ENCODE results near the gene FAM72B.
"Not testable (repeated sequence)": the region's sequence is repeated elsewhere in the genome, so short reads cannot be mapped to it uniquely, and the experiment has no call there.

FAM72B gene

DNA sequence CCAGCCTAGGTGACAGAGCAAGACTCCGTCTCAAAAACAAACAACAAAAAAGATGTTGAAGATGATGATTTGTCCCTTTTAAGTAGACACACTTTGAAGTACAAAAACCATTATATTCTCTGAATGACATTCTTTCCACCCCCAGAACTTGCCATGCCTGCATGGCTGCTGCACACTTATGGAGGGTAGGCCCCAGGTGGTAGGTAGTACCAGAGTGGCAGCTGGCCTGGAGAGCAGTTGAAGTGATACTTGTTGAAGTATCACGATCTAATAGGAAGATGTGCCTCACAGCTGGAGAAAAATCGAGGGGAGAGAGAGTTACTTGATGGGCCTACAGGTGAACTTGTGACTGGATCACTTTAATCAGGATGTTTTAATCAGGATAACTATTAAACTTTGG lies 15.6 kb upstream of the FAM72B start:
- not testable (repeated sequence) for DNase-seq

DNA sequence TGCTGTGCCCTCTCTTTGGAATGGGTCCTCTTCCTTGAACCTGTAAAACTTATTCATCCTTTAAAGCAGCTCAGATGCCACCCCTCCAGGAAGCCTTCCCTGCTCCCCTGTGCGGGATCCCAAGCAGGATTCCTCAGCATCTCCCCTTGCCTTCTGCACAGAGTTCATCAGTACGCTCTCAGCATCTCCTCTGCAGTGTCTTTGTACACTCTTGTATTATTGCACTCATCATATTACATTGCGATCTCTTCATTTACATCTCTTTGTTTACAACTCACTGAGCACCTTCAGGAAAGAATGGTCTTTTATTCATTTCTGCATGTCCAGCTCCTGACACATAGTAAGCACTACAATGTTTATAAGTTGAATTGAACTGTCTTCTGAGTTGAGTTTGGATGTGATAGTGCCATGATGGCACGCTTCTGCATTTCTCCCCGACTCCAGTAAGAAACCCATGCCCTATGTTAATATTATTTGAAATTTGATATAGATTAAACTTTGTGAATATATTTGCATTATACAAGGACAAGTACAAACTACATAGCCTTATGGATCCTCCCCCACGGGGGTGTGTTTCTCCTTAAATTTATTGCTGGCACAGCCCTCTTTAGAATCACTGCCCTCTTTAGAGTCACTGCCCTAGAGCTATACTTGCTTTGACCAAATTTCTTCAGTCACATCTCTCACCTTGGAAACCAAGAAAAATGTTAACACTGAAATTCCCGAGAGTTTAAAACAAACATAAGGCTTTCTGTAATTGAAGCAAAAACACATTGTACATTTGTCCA lies 13.1 kb upstream of the FAM72B start:
- DNase-seq = not testable (repeated sequence)

DNA sequence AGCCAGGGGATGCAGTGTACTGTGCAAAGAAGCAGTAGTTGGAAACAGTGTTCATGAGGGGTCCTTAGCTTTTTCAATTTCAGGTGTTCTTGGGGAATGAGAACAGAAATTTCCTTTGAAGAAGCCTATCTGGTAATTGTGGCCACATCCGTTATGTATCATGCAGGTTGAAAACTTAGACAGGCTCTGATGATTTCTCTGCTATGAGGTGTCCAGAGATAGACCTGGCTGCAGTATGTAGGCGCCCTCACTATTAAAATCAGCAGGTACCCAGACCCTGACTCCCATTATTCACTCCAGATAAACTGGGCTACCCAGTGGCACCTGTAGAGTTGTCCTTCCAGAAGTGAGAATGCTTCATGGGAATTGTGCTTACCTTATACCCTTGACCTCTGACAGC lies 8.4 kb upstream of the FAM72B start:
- not testable (repeated sequence) for DNase-seq

DNA sequence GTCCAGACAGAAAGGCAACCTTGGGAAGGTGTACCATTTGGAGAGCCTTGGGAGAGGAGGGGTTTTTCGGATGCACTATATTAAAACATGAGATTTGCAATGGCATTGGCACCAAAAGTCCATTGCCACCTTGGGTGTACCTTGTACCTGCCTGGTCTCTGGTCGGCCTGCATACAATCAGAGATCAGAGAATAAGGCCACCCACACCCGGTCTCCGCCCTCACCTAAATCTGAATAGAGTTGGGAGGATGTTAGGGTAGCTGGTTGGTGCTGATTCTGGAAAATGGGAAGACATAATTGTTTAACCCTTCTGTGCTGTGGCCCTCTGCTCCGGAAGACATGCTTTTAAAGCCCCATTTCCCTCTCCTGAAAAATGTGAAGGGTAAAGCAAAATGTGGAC lies 3.8 kb upstream of the FAM72B start:
- not testable (repeated sequence) for DNase-seq

DNA sequence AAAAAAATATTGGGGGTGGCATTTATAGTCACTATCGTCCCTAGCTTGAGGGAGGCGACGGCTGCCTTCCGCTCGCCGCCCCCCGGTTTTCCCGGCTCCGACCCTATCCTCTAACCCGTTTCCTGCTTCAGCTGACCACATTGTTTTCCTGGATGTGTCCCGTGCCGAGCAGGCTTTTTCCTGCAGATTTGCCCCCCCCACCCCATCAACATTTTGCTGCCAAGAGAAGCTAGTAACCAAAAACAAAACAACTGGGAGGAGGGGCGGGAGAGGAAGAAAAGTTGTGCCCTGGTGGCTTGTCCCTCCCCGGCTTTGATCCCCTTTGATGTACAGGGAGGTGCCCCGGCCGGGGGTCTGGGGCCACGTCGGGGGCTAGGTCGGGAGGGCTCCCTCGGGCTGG lies 2.1 kb upstream of the FAM72B start:
- DNase-seq = not testable (repeated sequence)

DNA sequence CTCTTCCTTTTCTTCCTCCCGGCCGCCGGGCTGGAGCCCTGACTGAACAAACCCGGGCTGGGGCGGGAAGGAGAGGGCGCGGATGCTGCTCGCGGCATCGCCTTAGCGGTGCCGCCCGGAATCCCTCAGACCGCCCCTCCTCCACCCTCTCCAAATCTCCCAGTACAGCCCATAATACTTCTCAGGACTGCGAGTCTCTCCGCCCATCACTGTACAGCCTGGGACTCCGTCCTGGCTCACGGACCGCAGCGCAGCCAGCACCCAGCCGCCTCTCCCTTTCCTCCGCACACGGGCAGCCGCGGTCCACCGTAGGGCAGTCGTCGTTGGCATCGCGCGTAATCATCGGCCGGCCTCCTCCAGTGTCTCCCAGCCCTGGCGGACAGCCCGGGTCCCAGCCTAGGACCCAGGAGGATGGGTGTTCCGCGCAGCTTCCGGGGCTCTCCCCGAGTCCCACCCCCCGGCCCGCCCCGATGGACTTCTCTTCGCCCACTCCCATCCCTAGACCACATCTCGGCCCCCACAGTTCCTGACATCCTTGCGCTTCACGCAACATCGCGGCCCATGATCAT lies 1.1 kb upstream of the FAM72B start:
- not testable (repeated sequence) for DNase-seq

DNA sequence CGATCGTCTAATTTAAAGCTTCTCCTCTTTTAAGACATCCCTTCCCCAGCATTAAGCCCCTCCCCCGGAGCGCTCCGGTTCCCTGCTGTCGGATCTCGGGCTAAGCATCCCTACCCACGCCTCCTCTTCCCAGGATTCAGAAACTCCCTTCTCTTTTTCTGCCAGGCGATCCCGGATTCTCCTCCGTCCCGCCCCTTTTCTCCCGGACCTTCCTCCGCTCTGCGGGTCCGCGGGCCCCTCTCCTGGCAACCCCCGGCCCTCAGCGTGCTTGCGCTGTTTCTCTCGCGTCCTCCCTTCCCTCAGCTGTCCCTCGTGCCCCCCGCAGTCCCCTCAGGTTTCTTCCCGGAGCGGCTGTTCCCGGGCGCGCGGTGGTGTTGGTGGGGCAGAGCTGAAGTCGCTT lies 273 bp downstream of the FAM72B start:
- DNase-seq = not testable (repeated sequence)

DNA sequence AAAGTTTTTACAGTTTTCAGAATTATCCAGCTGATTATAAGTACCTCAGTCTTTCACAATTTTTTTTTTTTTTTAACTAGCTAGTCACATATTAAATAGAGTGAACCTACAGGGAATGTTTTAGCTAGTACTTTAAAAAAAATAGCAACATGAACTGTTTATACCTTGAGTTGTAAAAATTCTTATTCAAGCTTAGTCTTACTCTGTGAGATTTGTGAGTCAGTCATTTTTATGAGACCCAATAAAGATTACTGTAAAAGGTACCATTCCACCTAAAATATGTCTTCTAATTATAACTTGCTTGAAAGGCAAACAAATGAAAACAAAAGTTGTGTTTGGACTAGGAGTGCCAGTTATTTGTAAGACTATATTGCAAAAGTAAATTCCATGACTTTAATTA lies 5.9 kb downstream of the FAM72B start:
- DNase-seq = not testable (repeated sequence)

DNA sequence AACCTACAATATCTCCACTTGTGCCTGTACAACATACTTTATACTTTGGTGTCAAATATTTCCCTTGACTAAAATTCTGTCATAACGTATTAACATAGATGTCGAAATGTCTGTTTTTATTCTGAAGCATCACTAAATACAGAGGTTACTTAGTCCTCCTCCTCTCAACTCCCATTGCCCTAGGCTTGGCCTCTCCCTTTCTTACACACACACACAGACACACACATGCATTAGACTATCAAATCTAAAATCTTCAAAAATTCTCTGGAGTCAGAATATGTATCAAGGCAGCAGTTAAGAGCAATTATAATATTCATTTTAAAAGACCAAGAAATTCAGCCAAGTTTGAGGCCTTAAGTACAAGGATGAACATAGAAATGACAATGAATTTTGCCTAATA lies 7.5 kb downstream of the FAM72B start:
- not testable (repeated sequence) for DNase-seq

DNA sequence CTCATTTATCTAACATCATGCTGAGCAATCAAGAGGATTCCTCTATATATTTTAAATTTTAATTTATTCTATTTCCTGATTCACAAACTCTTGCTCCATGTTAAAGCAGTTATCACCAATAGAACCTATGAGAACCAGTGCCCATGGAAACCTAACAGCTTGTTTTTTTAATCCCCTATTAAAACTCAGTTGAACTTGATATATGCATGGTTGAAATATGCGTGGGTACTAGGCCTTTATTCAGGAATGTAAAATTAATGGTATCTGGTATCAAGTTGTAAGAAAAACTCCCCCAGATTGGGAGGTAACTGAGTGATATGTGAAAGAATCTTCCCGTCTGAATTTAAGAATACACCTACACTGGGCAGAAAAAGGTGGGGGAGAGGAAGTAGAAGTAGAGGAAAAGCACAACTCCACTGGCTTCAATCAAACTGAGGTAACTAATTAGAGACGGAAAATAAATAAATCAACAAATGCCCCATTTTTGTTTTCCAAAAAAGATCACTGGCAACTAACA lies 15.9 kb downstream of the FAM72B start:
- DNase-seq = not testable (repeated sequence)

DNA sequence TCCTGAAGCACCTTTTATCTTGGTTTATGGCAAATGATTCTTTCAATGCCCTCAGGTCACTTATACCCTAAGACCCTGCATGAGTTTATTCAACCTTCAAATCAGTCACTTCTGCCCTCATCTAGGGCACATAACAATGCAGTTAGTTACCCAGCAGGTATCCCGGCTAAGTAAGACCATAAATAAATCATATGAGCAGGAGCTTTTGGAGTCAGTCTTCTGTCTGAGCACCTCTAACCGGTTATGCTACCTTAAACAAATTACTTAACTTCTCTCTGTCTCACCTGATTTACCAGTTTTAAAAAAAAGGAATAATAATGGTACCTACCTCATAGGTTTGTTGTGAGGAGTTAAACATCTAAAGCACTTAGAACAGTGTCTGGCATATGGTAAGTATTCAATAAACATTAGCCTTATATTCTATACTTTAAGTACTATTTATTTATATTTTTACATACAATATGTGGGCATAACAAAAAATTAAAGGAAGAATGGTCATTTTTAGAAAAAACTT lies 16.9 kb downstream of the FAM72B start:
- not testable (repeated sequence) for DNase-seq

DNA sequence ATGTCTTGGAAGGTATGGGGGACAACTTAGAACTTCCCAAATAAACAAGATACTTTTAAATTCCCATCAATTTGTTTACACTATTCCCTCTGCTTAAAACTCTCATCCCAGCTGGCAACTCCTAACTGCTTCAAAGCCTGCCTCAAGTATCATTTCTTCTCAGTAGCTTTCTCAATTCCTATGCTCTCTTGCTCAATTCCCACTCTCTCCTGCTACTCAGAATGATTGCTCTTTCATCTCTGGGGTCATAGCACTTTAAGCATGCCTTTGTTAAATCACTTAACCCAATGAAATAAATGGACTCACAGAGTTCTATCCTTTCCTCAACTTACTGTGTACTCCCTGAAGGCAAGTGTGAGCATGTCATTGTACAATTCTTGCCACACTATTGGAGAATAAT lies 18.8 kb downstream of the FAM72B start:
- not testable (repeated sequence) for DNase-seq

DNA sequence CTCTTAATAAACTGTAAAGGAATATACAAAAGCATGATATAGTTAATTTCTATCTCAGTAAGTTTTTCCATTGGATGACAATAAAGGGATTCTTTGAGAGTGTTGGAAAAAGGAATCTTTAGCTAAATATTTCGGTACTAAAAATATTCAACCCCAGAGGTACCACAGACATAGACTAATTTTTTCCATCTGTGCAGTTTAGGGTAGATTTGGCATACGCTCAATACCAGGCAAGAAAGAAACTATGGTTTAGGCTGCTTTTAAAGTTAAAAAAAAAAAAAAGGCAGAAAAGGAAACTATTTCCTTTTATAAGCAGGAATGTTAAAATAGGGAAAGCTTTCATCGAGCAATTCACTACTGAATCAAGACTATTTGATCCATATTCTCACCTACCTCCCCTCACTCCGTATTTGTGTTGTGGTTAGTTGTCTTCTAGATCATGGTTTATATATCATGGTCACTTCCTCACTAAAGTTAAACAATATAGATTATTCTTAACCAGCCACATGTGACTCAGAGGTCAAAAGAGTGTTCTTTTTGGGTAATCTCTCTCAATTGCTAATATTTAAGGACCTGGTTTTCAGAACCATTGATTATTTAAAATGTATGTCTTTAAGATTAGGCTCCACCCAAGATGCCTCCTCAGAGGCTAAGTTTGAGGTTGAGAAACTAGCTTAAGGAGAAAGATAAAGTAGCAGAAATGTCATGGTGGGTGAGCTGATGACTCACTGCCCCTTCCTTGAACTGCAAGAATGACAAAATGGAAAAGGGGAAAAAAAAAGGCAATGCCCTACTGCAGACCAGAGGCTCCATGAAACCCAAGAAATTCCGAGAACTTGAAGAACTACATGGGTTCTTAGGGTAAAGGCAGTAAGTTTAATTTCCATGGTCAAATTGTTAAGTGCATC lies 20.0 kb downstream of the FAM72B start:
- not testable (repeated sequence) for DNase-seq

DNA sequence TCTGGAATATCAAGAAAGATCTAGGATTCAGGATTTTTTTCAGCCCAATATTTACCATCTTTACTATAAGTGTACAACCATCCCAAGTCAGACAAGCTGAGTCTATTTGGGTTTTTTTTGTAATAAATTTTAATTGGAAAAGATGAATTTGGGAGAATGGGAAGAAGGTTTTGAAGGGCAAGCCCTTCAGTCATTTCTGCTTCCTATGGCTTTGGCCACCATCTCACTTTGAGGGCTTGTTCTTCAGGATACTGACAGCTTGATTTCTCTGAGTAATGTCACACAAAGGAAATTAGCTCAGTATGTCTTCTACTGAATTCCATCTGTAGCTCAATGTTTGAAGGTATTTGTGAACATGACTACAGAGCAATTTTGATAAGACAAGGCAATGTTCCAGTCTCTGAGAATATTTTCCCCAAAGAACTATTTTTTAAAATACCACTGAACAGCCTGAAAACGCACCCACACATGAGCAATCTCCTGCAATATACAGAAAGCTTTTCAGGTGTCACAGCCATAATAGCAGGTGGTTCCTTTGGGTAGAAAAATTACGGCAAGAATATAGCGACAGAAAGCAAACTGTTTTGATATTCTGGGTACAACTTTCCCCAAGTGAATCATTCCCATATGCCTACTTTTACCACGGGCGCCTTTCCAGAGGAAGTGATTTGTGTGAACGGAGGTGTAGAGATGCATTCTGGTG lies 22.8 kb downstream of the FAM72B start:
- not testable (repeated sequence) for DNase-seq

DNA sequence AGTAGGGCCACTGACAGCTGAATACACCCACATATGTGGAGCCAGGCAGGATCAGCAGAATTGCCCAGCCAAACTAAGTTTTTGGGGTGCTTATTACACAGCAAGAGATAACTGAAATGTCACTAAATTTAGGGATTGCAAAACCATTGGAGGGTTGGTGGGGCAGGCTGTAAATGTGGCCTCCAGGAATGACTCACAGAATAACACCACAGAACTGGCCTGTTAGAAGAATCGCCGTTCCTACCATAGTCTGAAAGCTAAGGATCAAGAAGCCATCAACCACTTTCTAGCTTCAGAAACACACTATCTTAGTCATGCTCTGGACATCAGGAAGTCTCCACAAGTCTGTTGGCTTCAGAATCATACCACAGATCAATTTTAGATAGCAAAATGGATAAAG lies 24.0 kb downstream of the FAM72B start:
- not testable (repeated sequence) for DNase-seq

DNA sequence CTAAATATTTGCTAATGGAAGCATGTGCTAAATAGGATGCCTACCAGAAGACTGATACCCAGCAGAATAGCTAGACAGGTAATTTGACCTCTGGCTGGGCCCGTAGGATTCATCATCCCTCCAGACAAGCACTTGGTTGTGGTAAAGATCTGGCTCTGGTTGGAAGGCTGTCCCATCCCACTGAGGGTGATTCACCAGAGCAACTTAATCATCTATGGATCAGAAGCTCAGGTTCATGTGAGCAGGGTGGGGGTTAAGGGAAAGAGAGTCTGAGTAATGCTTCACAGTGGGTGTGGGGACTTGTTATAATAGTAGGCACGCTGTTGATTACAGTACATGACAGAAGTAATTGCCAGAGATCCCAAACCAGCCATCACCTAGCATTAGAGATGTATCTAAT lies 26.5 kb downstream of the FAM72B start:
- not testable (repeated sequence) for DNase-seq

DNA sequence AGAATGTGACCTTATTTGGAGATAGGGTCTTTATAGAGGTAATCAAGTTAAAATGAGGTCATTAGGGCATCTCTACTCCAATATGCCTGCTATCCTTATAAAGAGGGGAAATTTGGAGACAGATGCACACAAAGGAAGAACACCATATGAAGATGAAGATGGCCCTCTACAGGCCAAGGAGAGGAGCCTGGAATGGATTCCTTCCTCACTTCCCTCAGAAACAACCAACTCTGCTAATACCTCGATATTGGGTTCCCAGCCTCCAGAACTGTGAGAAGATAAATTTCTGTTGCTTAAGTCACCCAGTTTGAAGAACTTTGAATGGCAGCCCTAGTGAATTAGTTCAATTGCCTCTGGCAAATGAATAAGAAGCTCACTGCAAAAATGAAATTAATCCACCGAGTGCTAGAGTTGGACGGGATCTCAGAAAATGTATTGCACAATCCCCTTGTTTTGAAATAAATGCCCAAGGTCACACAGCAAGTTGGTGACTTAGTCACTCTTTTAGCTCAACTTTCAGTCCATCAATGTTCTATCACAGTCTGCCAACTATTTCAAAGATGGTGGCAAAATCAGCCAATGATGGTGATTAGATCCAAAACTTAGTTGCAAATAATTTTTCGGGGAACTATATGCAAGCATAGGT lies 27.1 kb downstream of the FAM72B start:
- not testable (repeated sequence) for DNase-seq

DNA sequence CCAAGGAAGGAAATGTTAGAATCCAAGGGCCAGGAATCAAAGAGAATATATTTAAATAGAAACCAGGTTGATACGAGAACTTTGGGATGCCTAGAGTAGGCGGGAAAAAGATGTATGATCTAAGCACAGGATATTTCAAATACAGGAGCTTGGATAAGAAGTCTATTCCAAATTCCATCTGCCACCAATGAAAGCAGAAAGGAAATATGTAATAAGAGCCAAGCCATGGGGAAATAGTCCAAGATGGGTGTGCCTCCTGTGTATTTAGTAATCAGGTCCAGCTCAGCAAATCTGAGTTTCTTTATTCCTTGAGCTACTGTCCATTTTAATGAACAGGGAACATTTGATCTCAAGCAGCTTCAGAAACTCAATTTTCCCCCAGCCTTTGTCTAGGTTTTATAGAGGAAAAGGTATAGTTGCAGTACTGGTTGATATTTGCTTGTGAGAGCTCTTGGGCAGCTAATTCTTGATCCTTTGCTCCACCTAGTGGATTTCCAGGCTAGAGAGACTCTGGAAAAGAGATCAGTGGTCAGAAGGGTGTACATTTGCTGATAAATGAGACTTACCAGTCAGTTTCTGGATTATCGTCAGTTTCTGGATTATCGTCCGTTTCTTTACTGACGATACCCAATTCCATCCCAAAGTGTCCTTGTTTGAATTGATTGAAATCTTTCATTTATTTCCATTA lies 28.3 kb downstream of the FAM72B start:
- DNase-seq = peak; percentile 1

DNA sequence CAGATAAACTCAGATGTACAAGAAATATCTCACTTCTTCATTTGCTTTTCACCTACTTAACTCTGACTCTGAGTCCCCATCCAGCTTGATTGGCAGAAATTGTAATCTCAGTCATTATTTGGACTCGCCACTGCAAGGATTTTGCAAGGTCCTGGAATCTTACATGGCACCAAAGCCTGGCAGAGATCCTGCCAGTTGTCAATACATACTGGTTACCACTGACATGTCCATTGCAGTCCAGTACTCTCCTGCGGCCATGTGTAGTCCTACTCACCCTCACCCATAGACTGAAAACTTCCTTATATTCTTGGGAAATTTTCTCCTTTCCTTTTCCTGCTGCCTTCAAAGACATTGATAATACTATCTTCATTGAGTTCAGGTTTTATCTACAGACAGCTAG lies 29.3 kb downstream of the FAM72B start:
- DNase-seq = not testable (repeated sequence)

DNA sequence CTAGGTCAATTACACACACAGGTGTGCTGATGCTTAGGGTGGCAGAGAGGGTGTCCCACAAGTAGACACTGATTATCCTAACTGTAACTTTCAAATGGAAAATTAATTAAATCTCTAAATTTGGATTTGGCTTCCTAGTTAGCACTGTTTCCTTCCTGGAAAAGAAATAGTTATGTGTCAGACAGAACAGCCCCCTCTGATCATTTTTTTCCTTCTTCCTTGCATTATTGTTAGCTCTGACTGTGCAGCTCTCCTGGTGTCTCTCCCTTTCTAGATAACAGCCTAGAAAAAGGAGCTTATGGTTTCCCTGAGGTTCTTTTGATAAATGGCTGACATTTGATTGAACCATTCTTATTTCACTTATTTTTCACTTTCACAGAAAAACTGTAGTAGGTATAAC lies 31.4 kb downstream of the FAM72B start:
- DNase-seq = not testable (repeated sequence)

DNA sequence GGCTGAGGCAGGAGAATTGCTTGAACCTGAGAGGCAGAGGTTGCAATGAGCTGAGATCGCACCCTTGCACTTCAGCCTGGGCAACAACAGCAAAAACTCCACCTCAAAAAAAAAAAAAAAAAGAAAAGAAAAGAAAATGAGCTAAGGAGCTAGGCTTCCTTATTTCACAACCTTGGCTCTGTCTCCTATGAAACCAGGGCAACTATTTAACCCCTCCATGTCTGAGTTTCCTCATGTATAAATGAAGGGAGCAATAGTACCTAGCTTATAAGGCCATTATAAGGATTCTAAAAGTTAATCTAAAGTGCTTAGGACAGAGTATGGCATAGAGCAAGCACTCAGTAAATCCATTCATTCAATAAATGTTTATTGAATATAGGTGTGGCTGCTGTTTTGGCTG lies 32.8 kb downstream of the FAM72B start:
- not testable (repeated sequence) for DNase-seq
